Endothelial cell of umbilical vein (primary cell): ENCODE data around the gene GNAZ. TPM values are rescaled to one million over a fixed set of nuclear protein-coding genes. Genes with fewer than 3 reads are reported as not detected.

Experiments used
- BruUV-seq: library from RNA; stranded (reverse); fragments of 400-500 nt; replicated peaks from 2 replicates; lab custom pipeline; 2021; lab: Mats Ljungman, UMichigan
- CTCF ChIA-PET: fragments of 300-600, 350-600 bp; sonication (Branson Sonifier 250); formaldehyde crosslinking; loops from one replicate; lab custom pipeline; 2021; ENCODE audit warnings: antibody characterized with exemption, inconsistent platforms; lab: Charles Lee
- POLR2A ChIA-PET: fragments of 300-600, 350-600 bp; sonication (Branson Sonifier 250); formaldehyde crosslinking; loops from one replicate; lab custom pipeline; 2021; ENCODE audit warnings: antibody characterized with exemption, inconsistent platforms; lab: Charles Lee
- DNase-seq: peaks from one replicate; pipeline ENCODE4 v3.0.0-alpha.2; 2011; ENCODE audit warnings: low read depth, low spot score
- FAIRE-seq: peaks from 2 replicates; lab custom pipeline; 2011; peaks lifted over from hg19 to GRCh38; lab: Jason Lieb, UNC
- H2AFZ ChIP-seq: 2 replicates; pipeline ENCODE4 v1.6.0; 2012; ENCODE audit warnings: low read depth, low read length, control low read depth, inconsistent platforms
- H3K27ac ChIP-seq: 2 replicates; pipeline ENCODE4 v1.5.1; 2011; ENCODE audit warnings: low read depth, mild to moderate bottlenecking, control low read depth, low read length, moderate library complexity; ENCODE audit not compliant: insufficient read depth
- H3K27me3 ChIP-seq, 2 experiments: 2 replicates each; pipeline versions ENCODE4 v1.6.0 to v1.6.1; 2011; ENCODE audit warnings: low read length in 2 of 2, mixed read lengths in 1 of 2; ENCODE audit not compliant: control insufficient read depth in 2 of 2, insufficient read depth in 2 of 2
- H3K36me3 ChIP-seq, 2 experiments: 2 replicates in 1 of 2; 3 replicates in 1 of 2; pipeline ENCODE4 v1.5.1; 2011; ENCODE audit warnings: low read length in 2 of 2, mild to moderate bottlenecking in 1 of 2, moderate library complexity in 1 of 2; ENCODE audit not compliant: control insufficient read depth in 2 of 2, insufficient read depth in 2 of 2; ENCODE audit errors: extremely low read depth in 1 of 2
- H3K4me1 ChIP-seq: 3 replicates; pipeline ENCODE4 v1.5.1; 2011; ENCODE audit warnings: mild to moderate bottlenecking, low read length; ENCODE audit not compliant: control insufficient read depth, insufficient read depth; ENCODE audit errors: extremely low read depth
- H3K4me2 ChIP-seq: 2 replicates; pipeline ENCODE4 v1.6.1; 2011; ENCODE audit warnings: low read length, control low read depth, mixed read lengths; ENCODE audit not compliant: insufficient read depth
- H3K4me3 ChIP-seq, 3 experiments: fragments of 200-600 bp in 1 of 3; sonication (generic), shearing (Covaris generic) in 1 of 3; replicated peaks in 1 of 3; 2 replicates each; pipeline ENCODE4 v1.5.1; 2011 to 2016; ENCODE audit warnings: control low read depth in 3 of 3, low read length in 3 of 3, mild to moderate bottlenecking in 2 of 3, inconsistent platforms in 1 of 3, low read depth in 1 of 3, moderate library complexity in 1 of 3; ENCODE audit not compliant: insufficient read depth in 1 of 3
- H3K79me2 ChIP-seq: 2 replicates; pipeline ENCODE4 v1.6.0; 2012; ENCODE audit warnings: low read length, inconsistent platforms; ENCODE audit not compliant: control insufficient read depth, insufficient read depth
- H3K9ac ChIP-seq: replicated peaks from 2 replicates; pipeline ENCODE3; 2011; ENCODE audit warnings: low read length, control low read depth; ENCODE audit not compliant: insufficient read depth; ENCODE audit errors: extremely low read depth
- H3K9me1 ChIP-seq: replicated peaks from 3 replicates; pipeline ENCODE4 v1.6.0; 2011; ENCODE audit warnings: mild to moderate bottlenecking, low read length; ENCODE audit not compliant: control insufficient read depth, insufficient read depth; ENCODE audit errors: extremely low read depth
- H3K9me3 ChIP-seq: replicated peaks from 2 replicates; pipeline ENCODE4 v1.5.1; 2012; ENCODE audit warnings: low read length, inconsistent platforms; ENCODE audit not compliant: control insufficient read depth, insufficient read depth
- H4K20me1 ChIP-seq: replicated peaks from 2 replicates; pipeline ENCODE3; 2011; ENCODE audit warnings: mild to moderate bottlenecking, low read length; ENCODE audit not compliant: control insufficient read depth, insufficient read depth; ENCODE audit errors: extremely low read depth
- EZH2 ChIP-seq: IDR thresholded peaks from 2 replicates; pipeline ENCODE4 v1.6.1; 2012; ENCODE audit warnings: borderline replicate concordance, low read depth, mild to moderate bottlenecking, moderate library complexity, low read length, inconsistent platforms; ENCODE audit not compliant: severe bottlenecking
- FOS ChIP-seq: IDR thresholded peaks from 2 replicates; pipeline ENCODE4 v1.6.1; 2011; ENCODE audit warnings: mild to moderate bottlenecking, low read length, moderate library complexity, borderline replicate concordance; ENCODE audit not compliant: insufficient read depth
- GATA2 ChIP-seq: IDR thresholded peaks from 2 replicates; pipeline ENCODE4 v1.7.0; 2011; ENCODE audit warnings: low read depth, mild to moderate bottlenecking, moderate library complexity, mixed read lengths, low read length; ENCODE audit not compliant: insufficient read length, insufficient read depth
- JUN ChIP-seq: IDR thresholded peaks from 2 replicates; pipeline ENCODE4 v1.6.1; 2011; ENCODE audit warnings: borderline replicate concordance, low read depth; ENCODE audit not compliant: insufficient read length, insufficient read depth
- MYC ChIP-seq: IDR thresholded peaks from one replicate; pipeline ENCODE4 v1.6.1; 2011; ENCODE audit warnings: mild to moderate bottlenecking, low read depth, low read length
- POLR2A ChIP-seq: IDR thresholded peaks from 2 replicates; pipeline ENCODE4 v1.6.1; 2012; ENCODE audit warnings: low read depth, mild to moderate bottlenecking, control low read depth, low read length
- POLR2AphosphoS5 ChIP-seq: IDR thresholded peaks from 2 replicates; pipeline ENCODE4 v1.6.1; 2012; ENCODE audit warnings: low read depth, mild to moderate bottlenecking, control low read depth, low read length, moderate library complexity; ENCODE audit not compliant: insufficient read depth
- dilution Hi-C: fragments of 300-500 bp; cut with MboI; formaldehyde crosslinking; loops from one replicate; pipeline ENCODE4 v1.15.0; 2019; ENCODE audit warnings: low sequenced_read_pairs; ENCODE audit not compliant: extremely low pct_ligation_motif_present
- intact Hi-C: fragments of 100-400 bp; cut with micrococcal nuclease; formaldehyde crosslinking; loops from one replicate; pipeline ENCODE4 v1.10.0; 2022
- polyA plus RNA-seq, 4 experiments: library from polyadenylated mRNA; depleted of rRNA in 3 of 4; stranded (reverse) in 3 of 4; unstranded in 1 of 4; fragments of >200 nt; gene quantifications; 2 replicates each; pipeline versions ENCODE4 v1.2.1 to v1.2.3, GENCODE V29; 2011 to 2012; ENCODE audit warnings: missing spikeins in 1 of 4
- total RNA-seq: library from RNA; stranded (reverse); gene quantifications from 2 replicates; pipeline ENCODE4 v1.2.3, GENCODE V29; 2021
- TF ChIP-seq, protein P1 (sequence below), 2 donors: IDR thresholded peaks; 1 replicate in 1 of 2; 2 replicates in 1 of 2; pipeline ENCODE4 v1.5.1; 2011; ENCODE audit warnings: low read length in 2 of 2, mild to moderate bottlenecking in 2 of 2, moderate library complexity in 2 of 2, control low read depth in 1 of 2, inconsistent platforms in 1 of 2, low read depth in 1 of 2; ENCODE audit not compliant: insufficient read depth in 1 of 2; ENCODE audit errors: extremely low read depth in 1 of 2
- TF ChIP-seq, protein P2 (sequence below): IDR thresholded peaks from 2 replicates; pipeline ENCODE4 v1.6.1; 2011; ENCODE audit not compliant: insufficient read depth, insufficient read length

GNAZ gene
- total and polyA plus RNA-seq, 2 donors (not counting 3 experiments of a cell fraction or from before 2014, with no cell fraction given): 0.44 to 0.86 TPM

DNA sequence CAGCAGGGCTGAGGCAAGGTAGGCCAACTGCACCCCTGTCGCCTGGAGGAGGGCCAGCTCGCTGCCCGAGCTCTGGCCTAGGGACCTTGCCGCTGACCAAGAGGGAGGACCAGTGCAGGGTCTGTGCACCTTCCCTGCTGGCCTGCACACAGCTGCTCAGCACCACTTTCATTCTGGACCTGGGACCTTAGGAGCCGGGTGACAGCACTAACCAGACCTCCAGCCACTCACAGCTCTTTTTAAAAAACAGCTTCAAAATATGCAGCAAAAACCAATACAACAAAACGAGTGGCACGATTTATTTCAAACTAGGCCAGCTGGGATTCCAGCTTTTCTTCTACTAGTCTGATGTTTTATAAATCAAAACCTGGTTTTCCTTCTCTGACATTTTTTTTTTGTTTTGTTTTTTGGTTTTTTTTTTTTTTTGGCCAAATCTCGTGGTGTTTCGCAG lies 53.5 kb downstream of the GNAZ start:
- no peak overlapping the region for H3K9ac ChIP-seq
- POLR2A ChIA-PET: no interaction called here

More for the DNA sequence above, 53.5 kb downstream of the GNAZ start:
- no peaks in the 10 kb centered on the region for H3K27me3 ChIP-seq
- H3K9me1 ChIP-seq: no peaks in the 10 kb centered on the region
- TF ChIP-seq JUN: no peak
- TF ChIP-seq, protein P1, sequence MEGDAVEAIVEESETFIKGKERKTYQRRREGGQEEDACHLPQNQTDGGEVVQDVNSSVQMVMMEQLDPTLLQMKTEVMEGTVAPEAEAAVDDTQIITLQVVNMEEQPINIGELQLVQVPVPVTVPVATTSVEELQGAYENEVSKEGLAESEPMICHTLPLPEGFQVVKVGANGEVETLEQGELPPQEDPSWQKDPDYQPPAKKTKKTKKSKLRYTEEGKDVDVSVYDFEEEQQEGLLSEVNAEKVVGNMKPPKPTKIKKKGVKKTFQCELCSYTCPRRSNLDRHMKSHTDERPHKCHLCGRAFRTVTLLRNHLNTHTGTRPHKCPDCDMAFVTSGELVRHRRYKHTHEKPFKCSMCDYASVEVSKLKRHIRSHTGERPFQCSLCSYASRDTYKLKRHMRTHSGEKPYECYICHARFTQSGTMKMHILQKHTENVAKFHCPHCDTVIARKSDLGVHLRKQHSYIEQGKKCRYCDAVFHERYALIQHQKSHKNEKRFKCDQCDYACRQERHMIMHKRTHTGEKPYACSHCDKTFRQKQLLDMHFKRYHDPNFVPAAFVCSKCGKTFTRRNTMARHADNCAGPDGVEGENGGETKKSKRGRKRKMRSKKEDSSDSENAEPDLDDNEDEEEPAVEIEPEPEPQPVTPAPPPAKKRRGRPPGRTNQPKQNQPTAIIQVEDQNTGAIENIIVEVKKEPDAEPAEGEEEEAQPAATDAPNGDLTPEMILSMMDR (IDR thresholded peaks at IDR 0.05; ENCODE audit: extremely low read depth in 1 of 2, insufficient read depth in 1 of 2, low read depth in 1 of 2, low read length in 2 of 2): no peak
- TF ChIP-seq FOS: no peak
- TF ChIP-seq, protein P2, sequence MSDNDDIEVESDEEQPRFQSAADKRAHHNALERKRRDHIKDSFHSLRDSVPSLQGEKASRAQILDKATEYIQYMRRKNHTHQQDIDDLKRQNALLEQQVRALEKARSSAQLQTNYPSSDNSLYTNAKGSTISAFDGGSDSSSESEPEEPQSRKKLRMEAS: no peak
- no peak for TF ChIP-seq EZH2
- TF ChIP-seq GATA2: no peak
- TF ChIP-seq POLR2A: no peak
- no peak for TF ChIP-seq POLR2AphosphoS5
- no peak for TF ChIP-seq MYC
- dilution Hi-C loops (no loop called here), intact Hi-C loops (no loop called here)
- no peak overlapping the region for H3K4me2 ChIP-seq
- no peaks in the 10 kb centered on the region for H3K9me3 ChIP-seq
- no peaks in the 10 kb centered on the region for H3K79me2 ChIP-seq
- no peak overlapping the region for H3K4me3 ChIP-seq
- no peak overlapping the region for H3K27ac ChIP-seq
- DNase-seq: no peak
- H3K36me3 ChIP-seq: no peaks in the 10 kb centered on the region
- no peaks in the 10 kb centered on the region for H3K4me1 ChIP-seq
- no peak for FAIRE-seq
- BruUV-seq: no TSS peak
- CTCF ChIA-PET: interaction anchor here (1.5 to 15.6 kb wide), 2 partner anchors 143 to 165 kb away, joined by 3 to 401 read pairs; no protein-coding TSS in a partner anchor
- H4K20me1 ChIP-seq: no peaks in the 10 kb centered on the region
- no peak overlapping the region for H2AFZ ChIP-seq
